Activated B cell treated with CpG ODN at 0.5 μM for 24 hours (primary cell): ENCODE data around the gene NCAPH2. TPM values are rescaled to one million over a fixed set of nuclear protein-coding genes. Genes with fewer than 3 reads are reported as not detected.

Experiments used
- ATAC-seq: fragments of 200-7000 bp; cut with Tn5 transposase; one replicate; pipeline ENCODE4 v1.10.0; 2021; ENCODE audit warnings: low read depth, mild to moderate bottlenecking, moderate library complexity
- CTCF ChIA-PET: fragments of 350-600 bp; sonication (Branson Sonifier 250); formaldehyde crosslinking; loops from one replicate; lab custom pipeline; 2021; ENCODE audit warnings: antibody characterized with exemption; lab: Charles Lee
- POLR2A ChIA-PET: fragments of 350-600 bp; sonication (Branson Sonifier 250); formaldehyde crosslinking; loops from one replicate; lab custom pipeline; 2021; ENCODE audit warnings: antibody characterized with exemption; lab: Charles Lee
- DNase-seq: peaks from one replicate; pipeline ENCODE4 v3.0.0; 2022
- H3K27ac Mint-ChIP-seq: one replicate; pipeline ENCODE4 v1.8.0; 2020; ENCODE audit warnings: mixed read lengths
- H3K27me3 Mint-ChIP-seq: one replicate; pipeline ENCODE4 v1.8.0; 2021; ENCODE audit warnings: mixed read lengths
- H3K36me3 Mint-ChIP-seq: one replicate; pipeline ENCODE4 v1.8.0; 2021; ENCODE audit warnings: low read depth, mixed read lengths
- H3K4me1 Mint-ChIP-seq: one replicate; pipeline ENCODE4 v1.8.0; 2021; ENCODE audit warnings: mixed read lengths
- H3K4me3 Mint-ChIP-seq: one replicate; pipeline ENCODE4 v1.8.0; 2020; ENCODE audit warnings: mild to moderate bottlenecking, mixed read lengths
- H3K9me3 Mint-ChIP-seq: one replicate; pipeline ENCODE4 v1.8.0; 2020; ENCODE audit warnings: mixed read lengths
- CTCF ChIP-seq: fragments of 200-600 bp; IDR thresholded peaks from one replicate; pipeline ENCODE4 v1.8.0; 2022; ENCODE audit warnings: antibody characterized with exemption, mild to moderate bottlenecking
- intact Hi-C: fragments of 100-400 bp; cut with micrococcal nuclease; formaldehyde crosslinking; loops from one replicate; pipeline ENCODE4 v1.15.1; 2024
- total RNA-seq: library from RNA; stranded (reverse); gene quantifications from 2 replicates; pipeline ENCODE4 v1.2.3, GENCODE V29; 2022

The NCAPH2 gene
- total RNA-seq, 1 donor from 2014 or later: 68.2 TPM

DNA sequence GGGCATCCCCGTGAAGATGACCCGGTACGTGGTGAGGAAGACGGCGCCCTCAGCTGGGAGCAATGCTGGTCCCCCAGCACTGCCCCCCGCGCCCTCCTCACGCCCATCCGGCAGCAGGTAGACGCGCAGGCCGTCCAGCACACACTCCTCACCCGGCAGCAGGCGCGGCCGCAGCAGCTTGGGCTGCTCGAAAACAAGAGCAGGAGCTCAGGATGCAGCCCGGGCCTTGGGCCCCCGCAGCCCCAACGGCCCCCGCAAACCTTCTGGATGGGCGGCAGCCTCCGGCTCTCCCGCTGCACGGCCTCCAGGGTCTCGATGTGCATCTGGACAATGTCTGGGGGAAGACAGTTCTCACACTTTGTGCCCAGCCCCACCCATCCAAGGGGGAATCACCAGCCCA is 46.5 kb upstream of the NCAPH2 start:
- no peak for DNase-seq
- CTCF ChIA-PET: no interaction called here
- no peak for ATAC-seq
- Mint-ChIP-seq H3K4me3 (no peak overlapping the region), H3K36me3 (peaks cover 81% of the 10 kb centered on the region), H3K4me1 (no peaks in the 10 kb centered on the region), H3K27me3 (no peaks in the 10 kb centered on the region), H3K27ac (no peak overlapping the region), H3K9me3 (no peaks in the 10 kb centered on the region)
- intact Hi-C loops: no loop called here
- TF ChIP-seq CTCF: no peak
- POLR2A ChIA-PET: interaction anchor here (0.7 kb wide), 1 partner anchor 9 kb away, joined by 4 read pairs; no protein-coding TSS in a partner anchor

GRCh38 chr22:50461979-50462540 is 46.0 kb upstream of the NCAPH2 start:
- no peak for ATAC-seq
- Mint-ChIP-seq H3K36me3 (peaks cover 81% of the 10 kb centered on the region), H3K4me1 (peaks cover 4% of the 10 kb centered on the region), H3K4me3 (no peak overlapping the region), H3K9me3 (no peaks in the 10 kb centered on the region), H3K27me3 (no peaks in the 10 kb centered on the region), H3K27ac (no peak overlapping the region)
- POLR2A ChIA-PET: no interaction called here
- no peak for TF ChIP-seq CTCF
- CTCF ChIA-PET: no interaction called here
- DNase-seq: no peak
- intact Hi-C loops: no loop called here

GRCh38 chr22:50463188-50463900 is 44.7 kb upstream of the NCAPH2 start:
- H3K36me3 Mint-ChIP-seq: peaks cover 78% of the 10 kb centered on the region
- H3K4me1 Mint-ChIP-seq: peaks cover 10% of the 10 kb centered on the region
- no peak overlapping the region for H3K4me3 Mint-ChIP-seq
- no peak for TF ChIP-seq CTCF
- DNase-seq: no peak
- no peaks in the 10 kb centered on the region for H3K9me3 Mint-ChIP-seq
- H3K27ac Mint-ChIP-seq: peak overlapping the region; percentile 42
- CTCF ChIA-PET: no interaction called here
- H3K27me3 Mint-ChIP-seq: no peaks in the 10 kb centered on the region
- intact Hi-C loops: no loop called here
- no peak for ATAC-seq
- POLR2A ChIA-PET: no interaction called here

DNA sequence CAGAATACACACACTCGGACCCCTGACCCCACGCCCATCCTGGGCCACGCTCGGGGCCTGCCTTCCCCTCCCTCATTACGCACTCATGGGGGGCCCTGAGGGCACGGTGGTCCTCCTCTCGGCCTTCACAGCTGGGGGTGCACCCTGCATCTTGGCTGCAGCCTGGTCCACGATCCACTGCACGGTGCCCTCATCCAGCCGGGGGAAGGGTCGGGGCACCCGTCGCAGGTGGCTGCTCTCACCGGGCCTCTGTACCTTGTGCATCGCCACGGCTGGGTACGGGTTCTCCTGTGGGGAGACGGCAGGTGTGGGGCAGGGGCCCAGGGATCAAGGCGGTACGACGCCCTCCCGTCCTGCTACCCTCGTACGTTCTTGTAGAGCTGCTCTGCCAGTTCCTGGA is 43.6 kb upstream of the NCAPH2 start:
- Mint-ChIP-seq H3K27ac (no peak overlapping the region), H3K36me3 (peaks cover 68% of the 10 kb centered on the region), H3K4me1 (peaks cover 21% of the 10 kb centered on the region), H3K9me3 (no peaks in the 10 kb centered on the region), H3K4me3 (no peak overlapping the region), H3K27me3 (no peaks in the 10 kb centered on the region)
- CTCF ChIA-PET: no interaction called here
- intact Hi-C loops: no loop called here
- DNase-seq (no peak), ATAC-seq (no peak)
- POLR2A ChIA-PET: no interaction called here
- TF ChIP-seq CTCF: no peak

DNA sequence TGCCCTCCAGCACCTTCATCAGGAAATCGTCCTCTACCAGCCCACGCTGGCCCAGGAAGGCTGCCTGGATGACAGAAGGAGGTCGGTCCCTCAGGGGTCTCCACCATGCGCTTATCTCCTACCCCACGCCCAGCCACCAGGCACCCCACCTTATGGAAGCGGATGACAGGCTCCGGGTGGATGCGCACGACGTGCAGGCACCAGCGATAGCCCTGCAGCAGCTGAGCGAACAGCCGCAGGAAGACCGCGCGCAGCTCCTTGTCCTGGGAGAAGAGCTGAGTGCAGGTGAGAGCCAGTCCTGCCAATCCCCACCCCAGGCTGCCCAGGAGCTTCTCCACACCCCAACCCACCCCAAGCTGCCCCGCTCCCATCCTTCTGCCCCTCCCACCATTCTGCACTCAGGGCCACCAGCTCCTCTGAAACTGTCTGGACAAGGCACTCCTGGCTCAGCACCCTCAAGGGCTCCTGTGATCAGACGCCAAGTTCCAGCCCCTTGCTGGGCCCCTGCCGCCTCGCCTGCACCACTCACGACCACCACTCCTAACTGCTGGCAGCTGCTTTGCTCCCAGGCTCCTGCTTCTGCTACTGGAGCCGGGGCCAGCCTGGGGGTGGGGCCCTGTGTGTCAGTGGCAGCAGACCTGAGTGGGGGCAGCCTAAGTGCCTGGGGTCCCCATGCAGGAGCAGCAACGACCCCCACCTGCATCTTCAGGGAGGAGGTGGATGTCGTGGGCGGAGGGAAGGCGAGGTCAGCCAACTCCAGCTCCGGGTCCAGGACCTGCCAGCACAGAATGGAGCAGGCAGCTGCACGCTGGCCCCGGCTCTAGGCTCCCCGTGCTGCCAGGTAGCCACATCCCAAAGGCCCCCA is 42.7 kb upstream of the NCAPH2 start:
- Mint-ChIP-seq H3K27me3 (no peaks in the 10 kb centered on the region), H3K4me3 (no peak overlapping the region), H3K9me3 (no peaks in the 10 kb centered on the region), H3K4me1 (peaks cover 29% of the 10 kb centered on the region), H3K36me3 (peaks cover 62% of the 10 kb centered on the region), H3K27ac (no peak overlapping the region)
- intact Hi-C loops: no loop called here
- TF ChIP-seq CTCF: no peak
- DNase-seq (no peak), ATAC-seq (no peak)
- ChIA-PET CTCF (no interaction called here), POLR2A (interaction anchor here (0.6 to 0.7 kb wide), 2 partner anchors 13 to 86 kb away, joined by 3 to 6 read pairs; no protein-coding TSS in a partner anchor)
